Colonic mucosa (tissue), 4 donors: ENCODE results near the gene BYSL. TPM values are rescaled to one million over a fixed set of nuclear protein-coding genes. Genes with fewer than 3 reads are reported as not detected.
A peak's percentile ranks its signal among the peaks of the same experiment; 100 is the strongest.
"Not testable (repeated sequence)": the region's sequence is repeated elsewhere in the genome, so short reads cannot be mapped to it uniquely, and the experiment has no call there.

Source experiments
- DNase-seq: peaks from one replicate; pipeline ENCODE4 v3.0.0-alpha.2; 2020
- H3K27ac ChIP-seq: fragments of 200-600 bp; one replicate; pipeline ENCODE4 v1.8.0; 2021
- H3K27me3 ChIP-seq: fragments of 200-600 bp; one replicate; pipeline ENCODE4 v1.8.0; 2021
- H3K36me3 ChIP-seq: fragments of 200-600 bp; one replicate; pipeline ENCODE4 v1.8.0; 2021
- H3K4me1 ChIP-seq: fragments of 200-600 bp; one replicate; pipeline ENCODE4 v1.8.0; 2021; ENCODE audit warnings: mild to moderate bottlenecking
- H3K4me3 ChIP-seq: fragments of 200-600 bp; one replicate; pipeline ENCODE4 v1.8.0; 2021
- H3K9ac ChIP-seq, 2 donors: one replicate each; pipeline ENCODE4 v1.7.0; 2013; ENCODE audit warnings: control low read depth in 2 of 2, low read depth in 2 of 2, low read length in 2 of 2
- H3K9me3 ChIP-seq: fragments of 200-600 bp; one replicate; pipeline ENCODE4 v1.8.0; 2021
- CTCF ChIP-seq: fragments of 200-600 bp; IDR thresholded peaks from one replicate; pipeline ENCODE4 v1.8.0; 2022; ENCODE audit warnings: antibody characterized with exemption, mild to moderate bottlenecking
- intact Hi-C: fragments of 100-400 bp; cut with DNase I; formaldehyde crosslinking; loops from one replicate; pipeline ENCODE4 v1.14.1; 2022
- total RNA-seq, 2 donors: library from RNA; stranded (reverse); fragmentation: NEBNext Ultra II Directional in 1 of 2; extraction: Animal tissue kit (Norgen Biotek cat#: 25700) in 1 of 2; gene quantifications; one replicate each; pipeline ENCODE4 v1.2.1, GENCODE V29; 2021
- donor health status: healthy.
- donor health status: DM: no; HTN: no; CAD: no.
- donor health status: DM: no; HTN: no; CAD: no.

Gene BYSL
- total RNA-seq, 2 donors from 2014 or later: 10.4 to 16.4 TPM

GRCh38 chr6:41940759-41941279 lies 19.5 kb downstream of the BYSL start:
- DNase-seq: peak; percentile 65
- intact Hi-C loops: no loop called here
- H3K27ac ChIP-seq: peak overlapping the region; percentile 90
- peaks cover 23% of the 10 kb centered on the region for H3K4me1 ChIP-seq
- TF ChIP-seq CTCF: no peak
- H3K27me3 ChIP-seq: no peaks in the 10 kb centered on the region
- H3K9me3 ChIP-seq: no peaks in the 10 kb centered on the region
- no peaks in the 10 kb centered on the region for H3K36me3 ChIP-seq
- H3K4me3 ChIP-seq: peak overlapping the region; percentile 76
- peak overlapping the region; percentile 94 to 95 for H3K9ac ChIP-seq

GRCh38 chr6:41941280-41942066 lies 20.2 kb downstream of the BYSL start, which contains the start of gene CCND3:
Gene CCND3 (minus strand): TSS chr6:41941808. CDS start chr6:41941649, 159 bp downstream.
- H3K9me3 ChIP-seq: no peaks in the 10 kb centered on the region
- no peak for TF ChIP-seq CTCF

GRCh38 chr6:41942067-41942851 lies 21.0 kb downstream of the BYSL start:
- peak overlapping the region; percentile 90 for H3K27ac ChIP-seq
- no peak for DNase-seq

More at GRCh38 chr6:41941280-41942066, 20.2 kb downstream of the BYSL start, which contains the start of gene CCND3:
- Histone ChIP-seq H3K27me3 (no peaks in the 10 kb centered on the region), H3K4me3 (peak within 1 kb of the TSS; percentile 76), H3K36me3 (no peaks in the 10 kb centered on the region), H3K9ac (peak within 1 kb of the TSS; percentile 94 to 95), H3K27ac (peak within 1 kb of the TSS; percentile 90), H3K4me1 (peaks cover 23% of the 10 kb centered on the region)
- intact Hi-C loops: no loop called here
- peak; percentile 95 for DNase-seq

GRCh38 chr6:41942882-41943281 lies 21.6 kb downstream of the BYSL start:
- H3K9me3 ChIP-seq, H3K36me3 ChIP-seq, H3K27ac ChIP-seq, DNase-seq, intact Hi-C loops, H3K4me3 ChIP-seq, H3K9ac ChIP-seq, H3K27me3 ChIP-seq: not testable (repeated sequence)
- H3K4me1 ChIP-seq: peaks cover 15% of the 10 kb centered on the region

More at GRCh38 chr6:41942067-41942851, 21.0 kb downstream of the BYSL start:
- no peak for TF ChIP-seq CTCF
- Histone ChIP-seq H3K4me3 (peak overlapping the region; percentile 76), H3K9ac (peak overlapping the region; percentile 36 to 54), H3K9me3 (no peaks in the 10 kb centered on the region), H3K4me1 (peaks cover 19% of the 10 kb centered on the region), H3K27me3 (no peaks in the 10 kb centered on the region), H3K36me3 (no peaks in the 10 kb centered on the region)
- intact Hi-C loops: no loop called here

- no peak for DNase-seq
- H3K4me3 ChIP-seq: no peak overlapping the region
- no peak overlapping the region for H3K27ac ChIP-seq
- H3K9ac ChIP-seq: no peak overlapping the region
- no peaks in the 10 kb centered on the region for H3K36me3 ChIP-seq
- peaks cover 15% of the 10 kb centered on the region for H3K4me1 ChIP-seq
- H3K9me3 ChIP-seq: no peaks in the 10 kb centered on the region
- TF ChIP-seq CTCF: no peak
- H3K27me3 ChIP-seq: no peaks in the 10 kb centered on the region
- intact Hi-C loops: no loop called here
Measured at GRCh38 chr6:41943456-41943855, 22.2 kb downstream of the BYSL start.
